ENCODE measurements around the gene SCAP.
A peak's percentile ranks its signal among the peaks of the same experiment; 100 is the strongest.

Gene SCAP

GRCh38 chr3:47409284-47409683 is 66.5 kb downstream of the SCAP start:
- TF ChIP-seq CTCF (IDR thresholded peaks at IDR 0.05; ENCODE audit: insufficient read depth, low read depth, low read length, missing control alignments): no peak
- no peak for DNase-seq (ENCODE audit: low read depth)
- H3K4me3 ChIP-seq (ENCODE audit: low read length): no peak overlapping the region

GRCh38 chr3:47408839-47409229 is 66.9 kb downstream of the SCAP start:
- no peak for TF ChIP-seq CTCF (IDR thresholded peaks at IDR 0.05; ENCODE audit: insufficient read depth, low read depth, low read length, missing control alignments)
- DNase-seq (ENCODE audit: low read depth): no peak
- H3K4me3 ChIP-seq (ENCODE audit: low read length): no peak overlapping the region

GRCh38 chr3:47407896-47408838 is 67.6 kb downstream of the SCAP start:
- peak; percentile 21 for DNase-seq (ENCODE audit: low read depth)
- no peak for TF ChIP-seq CTCF (IDR thresholded peaks at IDR 0.05; ENCODE audit: insufficient read depth, low read depth, low read length, missing control alignments)
- H3K4me3 ChIP-seq (ENCODE audit: low read length): no peak overlapping the region

- no peak for TF ChIP-seq CTCF (IDR thresholded peaks at IDR 0.05; ENCODE audit: insufficient read depth, low read depth, low read length, missing control alignments)
- H3K4me3 ChIP-seq (ENCODE audit: low read length): no peak overlapping the region
- no peak for DNase-seq (ENCODE audit: low read depth)
Measured at GRCh38 chr3:47407237-47407636, 68.5 kb downstream of the SCAP start.

- DNase-seq (ENCODE audit: low read depth): no peak
- TF ChIP-seq CTCF (IDR thresholded peaks at IDR 0.05; ENCODE audit: insufficient read depth, low read depth, low read length, missing control alignments): peak; percentile 18
- H3K4me3 ChIP-seq (ENCODE audit: low read length): no peak overlapping the region
Measured at GRCh38 chr3:47406762-47407149, 69.0 kb downstream of the SCAP start.

GRCh38 chr3:47405820-47406761 is 69.7 kb downstream of the SCAP start:
- no peak for TF ChIP-seq CTCF (IDR thresholded peaks at IDR 0.05; ENCODE audit: insufficient read depth, low read depth, low read length, missing control alignments)
- no peak overlapping the region for H3K4me3 ChIP-seq (ENCODE audit: low read length)
- peak; percentile 50 for DNase-seq (ENCODE audit: low read depth)
